ENCODE data around the gene CCDC78.

CCDC78 gene

DNA sequence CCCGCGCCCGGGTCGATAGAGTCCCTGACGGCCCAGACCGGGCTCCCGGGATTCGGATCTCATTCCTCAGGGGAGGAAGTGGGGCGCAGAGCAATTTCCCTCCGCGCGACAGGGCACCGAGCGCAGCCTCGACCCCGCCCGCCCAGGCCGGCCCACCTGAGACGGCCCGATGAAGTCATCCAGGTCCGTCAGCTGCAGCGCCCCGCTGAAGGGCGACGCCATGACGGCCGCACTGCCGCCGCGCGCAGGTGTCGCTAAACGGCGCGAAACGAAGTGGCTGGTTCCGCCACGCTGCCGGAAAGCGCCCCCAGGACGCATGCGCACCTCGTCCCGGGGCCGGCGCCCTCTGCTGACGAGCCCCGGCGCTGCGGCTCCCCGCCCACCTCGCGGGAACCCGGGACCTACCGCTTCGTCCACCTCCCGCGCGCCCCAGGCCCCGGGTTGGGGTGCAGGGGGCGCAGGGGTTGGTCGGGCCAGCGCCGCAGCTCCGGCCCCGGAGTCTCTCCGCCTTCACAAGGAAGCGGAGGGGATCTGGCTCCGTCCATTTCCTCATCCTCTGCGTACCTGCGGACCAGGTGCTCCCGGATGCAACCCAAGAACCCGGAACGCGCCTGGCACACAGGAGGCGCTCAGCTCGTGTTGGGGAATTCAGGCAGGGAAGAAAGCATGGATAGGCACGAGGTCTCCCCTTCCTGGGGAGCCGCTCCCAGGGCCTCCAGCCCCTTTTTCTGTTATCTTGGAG lies 14.7 kb upstream of the CCDC78 start, which contains the start of gene CIAO3:
TSS of gene CIAO3 (minus strand) at position 234 of the 742 bp plus-strand sequence. CDS start at position 222, 12 bp downstream.
- peak; percentile 71 for DNase-seq (ENCODE audit: low read depth, low spot score)
- H3K27ac ChIP-seq, result peak within 1 kb of the TSS; percentile 49

- no peak for DNase-seq (ENCODE audit: low read depth, low spot score)
These were observed 14.2 kb upstream of the CCDC78 start for GRCh38 chr16:740459-740763.

GRCh38 chr16:739560-740458 lies 13.6 kb upstream of the CCDC78 start:
- H3K27ac ChIP-seq, result peak overlapping the region; percentile 49
- DNase-seq (ENCODE audit: low read depth, low spot score), result no peak

More at GRCh38 chr16:740459-740763, 14.2 kb upstream of the CCDC78 start:
- peak overlapping the region; percentile 49 for H3K27ac ChIP-seq

DNA sequence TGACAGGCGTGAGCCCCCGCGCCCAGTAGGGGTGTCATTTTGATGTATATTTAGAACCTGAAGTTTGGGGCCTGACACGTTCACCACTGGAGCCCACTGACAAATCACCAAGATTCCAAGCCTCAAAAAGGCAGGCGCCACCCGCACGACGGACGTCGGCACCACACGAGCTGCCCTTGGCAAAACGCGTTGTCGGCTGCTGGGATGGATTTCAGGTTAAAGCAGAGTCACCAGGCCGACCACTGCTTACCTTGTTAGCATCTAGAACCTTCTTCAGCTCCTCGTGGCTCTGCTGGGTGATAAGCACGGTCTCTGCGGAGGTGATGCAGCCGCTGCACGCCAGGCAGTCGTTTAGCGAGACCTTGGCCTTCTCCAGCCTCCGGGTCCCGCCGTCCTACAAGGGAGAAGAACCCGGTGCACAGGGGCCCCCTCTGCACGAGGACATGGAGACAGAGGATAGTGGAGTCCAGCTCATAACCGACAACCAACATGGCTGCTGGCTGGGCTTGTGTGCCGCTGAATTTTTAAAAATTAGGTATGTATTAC lies 10.8 kb upstream of the CCDC78 start:
- no peak overlapping the region for H3K27ac ChIP-seq
- DNase-seq (ENCODE audit: low read depth, low spot score), result no peak

GRCh38 chr16:735982-736453 lies 9.8 kb upstream of the CCDC78 start:
- H3K27ac ChIP-seq, result no peak overlapping the region
- DNase-seq (ENCODE audit: low read depth, low spot score), result no peak

- H3K27ac ChIP-seq, result no peak overlapping the region
- DNase-seq (ENCODE audit: low read depth, low spot score), result no peak
These were observed 9.0 kb upstream of the CCDC78 start for GRCh38 chr16:734981-735881.

GRCh38 chr16:734208-734980 lies 8.2 kb upstream of the CCDC78 start:
- DNase-seq (ENCODE audit: low read depth, low spot score), result no peak
- no peak overlapping the region for H3K27ac ChIP-seq

DNA sequence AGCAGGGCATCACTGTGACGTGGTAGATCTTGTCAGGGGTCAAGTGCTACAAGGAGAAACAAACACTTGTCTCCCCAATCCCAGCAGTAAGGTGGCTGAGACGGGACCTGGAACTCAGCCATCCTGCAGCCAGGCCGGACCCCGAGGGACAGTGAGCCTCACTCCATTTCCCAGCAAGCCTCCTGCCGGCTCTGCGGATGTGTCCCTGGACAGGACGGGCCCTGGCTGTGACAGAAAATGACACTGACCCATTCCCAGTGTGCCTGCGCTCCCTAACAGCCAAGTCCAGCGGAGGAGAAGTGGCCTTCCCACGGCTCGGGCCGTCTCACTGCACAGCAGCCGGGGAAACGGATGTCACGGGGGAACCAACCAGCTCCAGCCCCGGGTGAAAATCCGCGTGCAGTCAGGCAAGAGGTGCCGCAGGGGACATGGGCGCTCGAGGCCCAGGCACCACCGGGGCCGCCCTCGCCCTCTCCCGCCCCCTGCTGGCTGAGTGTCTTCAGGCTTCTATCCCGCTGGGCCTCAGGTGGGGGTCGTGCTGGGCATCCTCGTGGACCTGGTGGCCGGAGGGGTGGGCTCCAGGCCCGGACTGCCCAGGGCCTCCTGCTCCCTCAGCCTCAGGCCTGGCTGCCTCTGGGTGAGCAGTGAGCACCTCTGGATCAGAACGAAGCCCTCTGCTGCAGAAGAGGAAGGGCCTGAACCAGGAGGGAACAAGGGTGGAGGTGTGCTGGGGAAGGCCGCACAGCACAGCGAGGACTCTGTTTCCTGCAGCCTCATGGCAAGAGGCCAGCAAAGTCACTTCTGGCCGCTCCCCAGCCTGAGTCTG lies 7.4 kb upstream of the CCDC78 start:
- no peak for DNase-seq (ENCODE audit: low read depth, low spot score)
- no peak overlapping the region for H3K27ac ChIP-seq

GRCh38 chr16:732936-733335 lies 6.7 kb upstream of the CCDC78 start:
- DNase-seq (ENCODE audit: low read depth, low spot score), result no peak
- H3K27ac ChIP-seq, result no peak overlapping the region

DNA sequence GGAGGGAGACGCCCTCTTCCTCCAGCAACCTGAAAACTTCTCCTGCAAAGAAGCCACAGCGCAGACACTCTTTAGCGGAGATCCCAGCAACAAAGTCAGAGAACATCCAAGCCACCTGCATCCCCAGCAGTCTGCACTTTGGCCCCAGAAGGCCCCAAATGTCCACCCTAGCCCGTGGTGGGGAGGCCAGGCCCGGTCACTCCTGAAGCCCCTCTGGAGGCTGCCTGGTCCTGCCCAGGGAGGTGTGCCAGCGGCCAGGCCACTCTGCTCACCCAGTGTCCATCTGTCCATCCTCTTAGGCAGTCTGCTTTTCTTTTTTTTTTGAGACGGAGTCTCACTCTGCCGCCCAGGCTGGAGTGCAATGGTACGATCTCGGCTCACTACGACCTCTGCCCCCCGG lies 6.1 kb upstream of the CCDC78 start:
- no peak for DNase-seq (ENCODE audit: low read depth, low spot score)
- no peak overlapping the region for H3K27ac ChIP-seq

DNA sequence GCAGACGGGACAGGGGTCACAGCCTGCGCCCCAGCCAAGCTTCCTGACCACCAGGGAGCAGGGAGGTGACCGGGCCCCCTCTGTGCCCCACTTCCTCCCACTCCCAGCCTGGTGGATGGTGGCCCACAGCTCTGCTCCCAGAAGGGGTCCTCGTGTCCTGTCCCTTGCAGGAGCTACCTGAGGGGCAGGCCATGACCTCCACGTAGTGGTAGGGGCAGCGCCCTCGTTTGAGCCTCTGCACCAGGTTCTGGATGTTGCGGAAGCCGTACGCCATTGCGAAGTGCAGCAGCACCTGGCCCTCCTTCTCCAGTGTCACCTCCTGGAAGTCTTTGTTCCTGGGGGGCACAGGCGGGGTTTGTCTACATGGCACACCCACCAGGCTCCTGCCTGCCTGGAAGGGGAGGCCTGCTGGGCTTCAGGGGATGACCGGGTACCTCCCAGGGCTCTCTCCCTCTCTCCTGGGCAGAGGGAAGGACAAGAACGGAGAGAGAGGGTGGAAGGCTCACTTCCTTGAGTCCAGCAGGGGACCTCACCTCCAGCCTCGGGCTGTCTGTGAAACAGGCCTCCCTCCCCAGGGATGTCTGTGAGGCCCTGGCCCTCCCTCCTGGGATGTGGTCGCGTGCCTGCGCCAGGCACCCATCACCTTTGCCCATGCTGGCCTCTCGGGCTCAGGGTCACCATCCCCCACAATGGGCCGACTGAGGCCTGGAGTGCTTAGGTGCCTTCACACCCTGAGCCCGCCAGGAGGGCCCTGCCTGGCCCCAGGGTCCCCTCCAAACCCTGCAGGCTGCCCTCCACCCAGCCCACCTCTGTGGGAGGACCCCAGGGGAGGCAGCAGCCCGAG lies 4.6 kb upstream of the CCDC78 start:
- no peak for DNase-seq (ENCODE audit: low read depth, low spot score)

DNA sequence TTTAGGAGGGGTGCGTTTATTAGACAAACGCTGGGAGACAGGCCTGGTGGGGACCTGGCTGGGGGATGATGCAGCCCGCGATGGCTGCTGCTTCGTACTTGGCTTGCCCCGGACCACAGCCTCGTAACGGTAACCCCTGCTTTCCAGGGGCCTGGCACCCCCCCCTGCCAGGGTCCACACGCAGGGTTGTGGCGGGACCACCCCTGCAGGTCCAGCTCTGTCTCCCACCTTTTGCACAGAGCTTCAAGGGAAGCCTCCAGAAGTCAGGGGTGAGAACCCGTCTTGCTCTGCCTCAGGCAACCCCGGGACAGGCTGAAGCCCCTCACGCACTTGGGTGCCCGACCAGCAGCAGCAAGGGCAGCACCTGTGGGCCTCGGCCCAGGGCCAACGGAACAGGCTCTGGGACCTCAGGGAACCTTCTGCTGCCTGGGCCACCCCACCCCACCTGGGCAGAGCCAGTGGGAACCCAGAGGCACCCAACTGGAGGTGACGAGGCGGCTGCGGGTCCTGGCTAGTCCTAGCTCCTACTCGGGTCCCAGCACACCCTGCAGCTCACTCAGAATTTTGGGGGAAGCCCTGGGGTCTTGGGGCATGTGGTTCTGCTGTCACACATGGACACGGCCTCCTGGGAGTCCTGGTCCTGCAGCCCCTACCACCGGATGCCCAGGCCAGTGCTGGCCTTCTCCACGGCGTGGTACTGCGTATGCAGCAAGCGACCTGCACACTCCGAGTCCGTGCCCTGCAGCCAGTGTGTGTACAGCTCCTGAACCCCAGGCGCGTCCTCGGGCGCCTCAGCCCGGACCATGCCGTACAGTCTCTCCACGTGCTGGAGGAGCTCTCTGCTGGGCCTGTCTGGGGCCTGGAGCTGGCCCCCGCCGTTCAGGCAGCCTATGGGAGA lies 3.8 kb upstream of the CCDC78 start:
- no peak for DNase-seq (ENCODE audit: low read depth, low spot score)
- H3K27ac ChIP-seq, result no peak overlapping the region

More for the DNA sequence above, 4.6 kb upstream of the CCDC78 start:
- H3K27ac ChIP-seq, result no peak overlapping the region

DNA sequence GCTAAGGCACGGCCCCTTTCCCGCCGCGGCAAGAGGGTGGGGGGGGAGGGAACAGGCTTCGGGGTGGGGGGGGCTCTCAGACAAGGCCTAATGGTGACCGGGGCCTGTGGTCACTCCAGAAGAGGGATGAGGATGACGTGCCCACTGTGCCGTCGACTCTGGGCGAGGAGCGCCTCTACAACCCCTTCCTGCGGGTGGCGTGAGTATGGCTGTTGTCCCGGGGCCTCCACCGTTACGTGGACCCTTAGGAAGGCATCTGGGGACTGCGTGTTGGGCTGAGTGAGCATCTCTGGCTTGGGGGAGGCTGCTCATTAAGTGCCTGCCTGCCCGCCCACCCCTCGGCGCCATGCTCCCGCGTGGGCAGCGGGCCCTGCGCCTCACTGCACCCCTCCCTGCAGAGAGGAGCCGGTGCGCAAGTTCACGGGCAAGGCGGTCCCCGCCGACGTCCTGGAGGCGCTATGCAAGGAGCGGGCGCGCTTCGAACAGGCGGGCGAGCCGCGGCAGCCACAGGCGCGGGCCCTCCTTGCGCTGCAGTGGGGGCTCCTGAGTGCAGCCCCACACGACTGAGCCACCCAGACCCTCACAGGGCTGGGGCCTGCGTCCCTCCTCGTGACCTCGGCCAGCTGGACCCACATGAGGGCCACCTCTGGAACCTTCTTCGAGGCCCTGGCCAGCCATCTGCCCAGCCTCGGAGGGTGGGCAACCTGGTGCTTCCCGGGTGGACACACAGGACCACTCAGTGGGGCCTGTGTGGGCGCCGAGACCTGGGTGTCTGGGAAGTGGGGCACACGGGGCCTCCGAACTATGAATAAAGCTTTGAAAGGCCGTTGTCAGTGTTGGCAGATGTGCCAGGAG lies 2.9 kb upstream of the CCDC78 start:
- H3K27ac ChIP-seq, result no peak overlapping the region
- DNase-seq (ENCODE audit: low read depth, low spot score), result no peak

DNA sequence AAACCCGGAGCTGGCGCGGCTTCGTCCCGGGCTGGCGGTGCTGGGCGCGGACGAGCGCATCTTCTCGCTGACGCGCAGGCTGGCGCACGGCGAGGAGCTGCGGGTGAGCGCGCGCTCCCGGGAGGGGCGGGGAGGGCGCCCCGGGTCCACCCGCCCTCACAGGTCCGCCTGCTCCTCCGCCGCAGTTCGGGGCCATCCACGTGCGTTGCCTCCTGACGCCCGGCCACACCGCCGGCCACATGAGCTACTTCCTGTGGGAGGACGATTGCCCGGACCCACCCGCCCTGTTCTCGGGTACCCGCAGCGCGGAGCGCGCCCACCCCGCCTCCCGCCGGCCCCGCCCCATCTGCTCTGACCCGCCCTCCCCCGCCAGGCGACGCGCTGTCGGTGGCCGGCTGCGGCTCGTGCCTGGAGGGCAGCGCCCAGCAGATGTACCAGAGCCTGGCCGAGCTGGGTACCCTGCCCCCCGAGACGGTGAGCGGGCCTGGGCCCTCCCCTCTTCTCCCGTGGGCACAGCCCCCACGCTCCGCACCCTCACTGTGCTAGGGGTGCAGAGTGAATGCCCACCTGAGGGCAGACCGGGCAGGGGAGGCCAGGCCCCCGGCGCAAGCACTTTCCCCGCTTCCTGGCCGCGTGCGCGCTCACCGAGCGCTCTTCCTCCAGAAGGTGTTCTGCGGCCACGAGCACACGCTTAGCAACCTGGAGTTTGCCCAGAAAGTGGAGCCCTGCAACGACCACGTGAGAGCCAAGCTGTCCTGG lies 2.1 kb upstream of the CCDC78 start:
- DNase-seq (ENCODE audit: low read depth, low spot score), result peak; percentile 41

More for the DNA sequence above, 2.1 kb upstream of the CCDC78 start:
- H3K27ac ChIP-seq, result peak overlapping the region; percentile 45
